NCI-H526 treated with DMSO at 0.1 percent for 48 hours (cell line): ENCODE results near the gene TLL2.

Experiments
- DNase-seq: peaks from one replicate; lab custom pipeline; 2025; lab: John Stamatoyannopoulos, UW

The TLL2 gene

GRCh38 chr10:96463562-96463961 is 50.2 kb downstream of the TLL2 start:
- no peak for DNase-seq

DNA sequence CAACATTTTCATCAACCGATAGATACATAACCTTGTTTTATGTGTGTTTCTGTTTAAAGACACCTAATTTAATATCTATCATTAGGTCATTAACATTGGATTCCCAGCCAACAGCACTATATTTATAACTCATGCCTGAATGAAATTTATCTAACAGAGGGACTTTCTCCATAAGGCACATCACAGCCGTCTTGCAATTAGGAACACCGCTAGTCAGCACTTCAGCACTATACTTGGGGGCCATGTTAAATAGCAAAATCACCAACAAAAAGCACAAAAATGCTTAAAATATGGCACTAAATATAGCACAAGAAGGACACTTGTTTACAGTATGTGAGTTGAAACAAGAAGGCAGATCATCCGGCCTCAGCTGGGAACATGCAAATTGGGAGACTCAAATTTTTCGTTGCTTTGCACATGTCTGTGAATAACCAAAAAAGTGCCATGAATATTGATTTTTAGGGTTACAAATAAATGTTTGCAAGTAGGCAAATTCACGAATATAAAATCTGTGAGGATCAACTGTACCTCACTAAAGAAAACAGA is 51.0 kb downstream of the TLL2 start:
- DNase-seq: peak; percentile 24

DNA sequence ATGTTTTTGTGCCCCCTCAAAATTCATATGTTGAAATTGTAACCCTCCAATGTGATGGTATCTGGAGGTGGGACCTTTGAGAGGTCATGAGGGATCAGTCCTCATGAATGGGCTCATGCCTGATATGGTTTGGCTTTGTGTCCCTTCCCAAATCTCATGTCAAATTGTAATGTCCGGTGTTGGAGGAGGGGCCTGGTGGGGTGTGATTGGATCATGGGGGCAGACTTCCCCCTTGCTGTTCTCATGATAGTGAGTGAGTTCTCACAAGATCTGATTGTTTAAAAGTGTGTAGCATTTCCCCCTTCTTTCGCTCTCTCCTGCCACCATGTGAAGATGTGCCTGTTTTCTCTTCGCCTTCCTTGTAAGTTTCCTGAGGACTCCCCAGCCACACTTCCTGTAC is 53.4 kb downstream of the TLL2 start:
- no peak for DNase-seq

- DNase-seq: no peak
Observed at GRCh38 chr10:96457341-96457740, 56.4 kb downstream of the TLL2 start.

- DNase-seq: no peak
Observed at GRCh38 chr10:96456296-96456840, 57.4 kb downstream of the TLL2 start.

DNA sequence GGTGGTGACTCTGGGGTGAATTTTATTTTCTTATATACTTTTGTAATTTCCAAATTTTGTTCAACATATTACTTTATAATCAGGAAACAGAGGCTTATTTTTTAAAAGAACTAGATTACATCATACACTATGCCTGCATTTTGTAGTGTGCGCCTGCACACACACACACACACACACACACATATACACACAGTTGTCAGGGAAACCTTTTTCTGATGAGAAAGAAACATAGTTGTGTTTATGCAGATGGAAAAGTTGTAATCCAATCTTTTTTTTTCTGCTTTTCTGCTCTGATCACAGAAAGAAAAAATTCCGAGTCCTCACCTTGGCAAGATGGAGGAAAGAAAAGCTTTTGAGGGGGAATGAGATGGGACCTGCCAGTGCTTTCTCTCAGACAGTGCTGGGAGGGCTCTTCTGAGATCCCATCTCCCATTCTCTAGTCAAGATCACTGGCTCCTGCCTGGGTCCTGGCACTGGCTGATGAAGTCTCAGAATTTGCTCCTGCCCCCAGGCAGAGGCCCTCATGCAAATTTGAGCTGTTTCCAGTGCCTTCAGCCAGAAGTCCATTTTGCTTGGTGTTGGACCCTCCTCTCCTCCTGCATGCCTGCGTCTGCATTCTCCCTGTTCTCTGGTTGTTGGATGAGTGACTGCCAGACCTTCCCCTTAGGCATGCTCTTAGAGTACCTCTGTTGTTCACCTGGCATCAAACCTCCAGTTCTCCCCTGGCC is 59.7 kb downstream of the TLL2 start:
- DNase-seq: no peak

DNA sequence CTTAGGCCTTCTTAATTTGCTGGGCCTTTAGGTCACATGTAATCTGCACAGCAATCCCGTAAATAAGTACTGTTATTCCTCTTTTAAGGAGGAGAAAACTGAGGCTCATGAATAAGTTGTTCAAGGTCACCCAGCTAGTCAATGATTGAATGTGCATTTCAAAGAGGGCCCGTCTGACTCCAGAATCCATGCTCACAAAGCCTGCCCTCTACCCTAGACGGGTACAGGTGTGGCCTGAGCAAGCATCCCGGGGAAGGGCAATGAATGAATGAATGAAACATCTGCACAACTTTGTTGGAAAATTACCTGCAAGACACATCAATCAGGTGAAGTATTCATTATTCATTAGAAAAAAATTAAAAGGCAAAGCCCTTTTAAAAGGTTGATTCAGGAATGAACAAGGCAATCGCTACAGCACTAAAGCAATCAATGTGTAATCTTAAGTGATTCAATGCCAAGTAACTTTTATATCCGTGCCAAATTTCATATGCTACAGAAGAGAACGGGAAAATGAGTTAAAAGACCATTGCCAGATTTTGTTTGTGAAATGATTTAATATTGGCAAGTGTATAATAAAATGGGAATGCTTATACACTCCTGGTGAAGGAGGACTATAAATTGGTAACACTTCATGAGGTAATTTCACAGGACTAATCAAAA is 61.1 kb downstream of the TLL2 start:
- no peak for DNase-seq

DNA sequence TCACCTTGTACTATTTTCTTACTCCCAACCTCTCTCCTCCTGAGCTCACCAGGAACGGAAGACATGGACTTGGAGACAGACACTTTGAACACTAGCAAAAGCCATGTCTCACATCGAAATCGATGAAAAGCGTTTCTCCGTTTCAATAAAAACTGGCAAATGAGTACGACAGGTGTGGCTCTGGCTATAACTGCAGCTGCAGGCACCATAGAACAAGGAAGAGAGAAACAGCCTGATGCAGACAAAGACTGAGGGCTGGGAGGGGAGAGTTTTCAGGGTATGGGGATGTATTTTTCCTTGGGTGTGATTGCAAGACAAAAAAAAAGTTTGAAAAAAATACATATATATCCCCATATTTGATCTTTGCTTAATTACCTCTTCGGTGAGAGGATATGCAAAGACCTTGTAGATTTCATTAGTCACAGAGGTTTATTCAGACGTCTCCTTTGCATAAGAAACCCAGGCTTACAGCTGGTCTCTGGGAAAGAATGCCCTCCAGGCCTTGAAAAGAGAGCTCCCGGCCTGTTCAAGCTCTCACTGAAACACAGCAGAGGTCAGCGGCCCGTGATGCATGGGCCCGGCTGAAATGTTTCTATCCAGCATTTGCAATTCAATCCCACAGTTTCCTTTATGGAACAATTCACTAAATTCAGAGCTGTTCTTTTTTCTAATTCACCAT is 63.1 kb downstream of the TLL2 start:
- peak; percentile 88 for DNase-seq

DNA sequence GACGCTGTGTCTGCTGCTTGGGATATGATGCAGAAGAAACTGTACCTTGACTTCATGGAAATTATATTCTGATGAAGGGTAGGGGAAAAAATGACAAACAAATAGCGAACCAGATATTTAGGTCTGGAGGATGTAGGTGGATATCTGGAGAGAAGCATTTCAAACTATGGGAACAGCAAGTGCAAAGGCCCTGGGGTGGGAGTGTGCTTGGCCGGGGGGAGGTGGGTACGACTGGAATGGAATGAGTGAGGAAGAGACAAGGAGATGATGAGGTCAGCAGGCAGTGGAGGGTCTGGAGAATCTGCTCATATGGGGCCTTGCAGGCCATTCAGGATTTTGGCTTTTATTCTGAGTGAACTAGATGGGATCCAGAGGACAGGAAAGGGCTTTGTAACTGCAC is 65.2 kb downstream of the TLL2 start:
- DNase-seq: no peak

GRCh38 chr10:96448021-96448457 is 65.7 kb downstream of the TLL2 start:
- DNase-seq: no peak

DNA sequence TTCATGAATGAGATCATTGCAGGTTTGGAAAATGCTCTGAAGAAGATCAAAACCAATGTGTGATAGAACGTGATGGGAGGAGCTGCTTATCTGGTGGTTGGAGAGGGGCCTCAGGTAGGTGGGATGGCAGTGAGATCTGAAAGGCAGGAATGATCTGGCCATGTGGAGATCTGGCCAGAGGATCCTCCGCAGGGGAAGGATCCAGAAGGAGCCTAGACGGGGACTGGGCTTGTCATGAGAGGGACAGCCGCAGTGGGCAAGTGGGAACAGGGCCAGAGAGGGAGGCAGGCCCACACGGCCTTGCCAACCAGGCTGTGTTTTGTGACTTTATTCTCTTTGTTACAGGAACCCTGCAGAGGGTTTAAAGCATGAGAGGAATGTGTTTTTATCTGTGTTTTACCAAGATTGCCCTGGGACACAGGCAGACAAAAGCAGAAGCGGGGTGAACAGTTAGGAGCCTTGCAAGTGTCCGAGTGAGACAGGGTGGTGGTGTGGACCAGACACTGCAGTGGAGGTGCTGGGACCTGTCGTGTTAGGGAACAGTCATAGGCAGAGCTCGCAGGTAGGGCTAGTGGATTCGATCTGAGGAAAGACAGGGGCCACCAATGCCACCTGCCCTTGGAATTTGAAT is 66.6 kb downstream of the TLL2 start:
- DNase-seq: no peak

GRCh38 chr10:96441987-96442643 is 71.6 kb downstream of the TLL2 start:
- no peak for DNase-seq

- DNase-seq: no peak
Observed at GRCh38 chr10:96441322-96441885, 72.3 kb downstream of the TLL2 start.

DNA sequence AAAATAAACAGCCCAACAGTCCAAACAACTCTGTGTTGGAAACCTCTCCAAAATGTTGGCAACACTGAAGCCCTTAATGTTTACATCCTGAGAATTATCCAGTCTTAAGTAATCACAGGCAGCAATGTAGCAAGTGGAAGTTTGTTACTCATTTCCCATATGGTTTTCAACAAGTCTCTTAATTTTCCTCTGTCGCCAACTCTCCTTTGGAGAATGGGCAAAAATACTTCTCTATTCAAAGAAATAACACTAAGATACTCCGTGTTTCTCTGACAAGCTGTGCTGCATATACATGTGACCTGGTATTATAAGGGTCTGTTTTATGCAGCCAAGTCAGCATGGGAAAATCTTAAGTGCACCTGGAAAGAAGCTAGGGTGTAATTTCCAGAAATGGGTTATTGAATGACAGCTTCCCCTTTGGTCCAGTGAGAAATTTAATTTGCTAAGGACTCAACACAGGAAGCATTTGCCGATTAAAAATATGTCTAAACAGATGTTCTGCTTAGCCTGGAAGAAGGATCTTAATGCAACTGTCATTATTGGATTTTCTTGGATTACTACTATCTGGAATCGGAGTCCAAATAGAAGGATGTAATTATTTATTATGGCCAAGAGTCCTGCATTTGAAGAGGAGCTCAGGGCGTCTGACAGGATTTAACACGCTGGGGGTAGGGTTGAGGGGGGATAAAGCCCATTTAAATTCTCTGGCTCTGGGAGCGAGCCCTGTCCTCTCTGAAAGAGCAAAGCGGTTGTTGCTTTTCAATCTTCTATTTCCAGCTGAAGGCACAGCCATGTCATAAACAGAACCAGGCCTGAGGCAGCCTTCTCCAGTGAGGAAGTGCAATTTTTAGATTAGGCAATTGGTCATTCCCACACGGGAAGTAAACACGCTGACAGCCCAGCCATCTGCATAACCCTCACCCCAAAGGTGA is 73.1 kb downstream of the TLL2 start:
- no peak for DNase-seq

GRCh38 chr10:96439725-96440124 is 74.0 kb downstream of the TLL2 start:
- no peak for DNase-seq

DNA sequence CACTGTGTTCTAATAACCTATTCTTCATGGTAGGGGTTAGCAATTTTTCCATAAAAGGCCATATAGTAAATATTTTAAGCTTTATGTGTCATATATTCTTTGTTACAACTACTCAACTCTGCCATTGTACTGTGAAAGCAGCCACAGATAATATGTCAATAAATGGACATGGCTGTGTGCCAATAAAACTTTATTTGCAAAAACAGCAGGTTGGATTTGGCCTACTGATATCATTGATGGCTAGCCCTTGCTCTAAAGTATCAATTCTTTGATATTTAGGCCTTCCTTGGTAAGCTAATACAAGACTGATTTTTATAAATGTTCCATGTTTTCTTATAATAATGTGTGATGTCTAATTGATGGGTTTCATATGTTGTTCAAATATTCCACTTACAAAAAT is 77.7 kb downstream of the TLL2 start:
- DNase-seq: no peak

DNA sequence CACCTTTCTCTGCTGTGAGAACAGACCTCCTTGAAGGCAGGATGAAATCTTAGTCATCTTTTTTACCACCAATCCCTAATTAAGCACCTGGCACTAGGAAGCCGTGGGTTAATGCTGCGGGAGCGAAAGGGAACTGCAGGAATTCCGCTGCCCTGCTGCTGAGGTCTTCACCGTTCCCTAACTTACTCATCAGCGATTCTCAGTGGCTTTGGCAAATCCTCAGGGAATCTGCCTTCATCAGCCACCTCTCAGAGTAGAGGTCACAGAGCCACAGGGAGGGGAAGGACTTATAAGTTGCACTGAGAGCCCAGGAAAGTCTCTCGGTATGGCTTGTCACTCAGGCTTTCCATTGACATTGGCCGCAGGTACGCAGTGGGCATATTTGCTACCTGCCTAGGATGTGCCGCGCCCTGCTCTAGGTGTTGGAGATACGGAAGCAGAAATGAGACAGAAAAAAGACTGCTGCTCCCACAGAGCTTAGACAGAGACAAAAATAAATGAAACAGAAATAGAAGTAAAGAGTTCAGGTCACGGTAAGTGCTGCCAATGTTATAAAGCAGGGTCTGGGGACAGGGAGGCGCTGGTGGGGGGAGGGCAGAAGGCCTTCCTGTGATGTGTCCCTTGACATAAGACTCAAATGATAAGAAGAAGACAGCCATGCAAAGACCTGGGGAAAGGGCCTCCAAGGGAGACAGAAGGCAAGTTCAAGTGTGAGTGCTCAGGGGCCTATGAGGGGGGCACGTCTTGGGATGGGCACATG is 82.3 kb downstream of the TLL2 start:
- no peak for DNase-seq

DNA sequence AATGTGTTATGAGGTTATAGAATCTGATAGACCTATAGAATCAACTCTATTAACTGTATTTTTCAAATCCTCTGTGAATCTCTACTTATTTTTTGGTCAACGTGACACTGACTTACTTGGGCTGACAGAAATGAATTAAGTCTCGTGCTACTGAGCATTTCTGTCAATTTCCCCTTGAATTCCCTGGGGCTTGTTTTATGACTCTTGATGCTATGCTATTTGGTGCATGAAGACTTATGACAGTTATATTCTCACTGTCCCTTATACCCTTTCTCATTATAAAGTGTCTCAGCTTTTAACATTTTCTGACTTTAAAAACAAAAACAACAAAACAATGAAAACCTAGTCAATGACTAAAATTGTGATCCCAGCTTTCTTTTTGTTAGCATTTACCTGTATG is 86.4 kb downstream of the TLL2 start:
- no peak for DNase-seq

- DNase-seq: no peak
Observed at GRCh38 chr10:96422525-96422924, 91.2 kb downstream of the TLL2 start.
